Fibroblast of villous mesenchyme (primary cell): ENCODE results near the gene PIGW. TPM values are rescaled to one million over a fixed set of nuclear protein-coding genes. Genes with fewer than 3 reads are reported as not detected.

Experiments used
- DNase-seq: peaks from one replicate; pipeline ENCODE4 v3.0.0-alpha.2; 2010; ENCODE audit warnings: low read depth
- H3K4me3 ChIP-seq: 2 replicates; pipeline ENCODE4 v1.5.1; 2011; ENCODE audit warnings: low read depth, mild to moderate bottlenecking, low read length
- CTCF ChIP-seq: IDR thresholded peaks from 2 replicates; pipeline ENCODE4 v1.5.1; 2012; ENCODE audit warnings: low read depth, mild to moderate bottlenecking, low read length; ENCODE audit not compliant: insufficient read depth
- total RNA-seq: library from RNA; depleted of rRNA; stranded (reverse); fragments of >200 nt; gene quantifications from 2 replicates; pipeline ENCODE4 v1.2.3, GENCODE V29; 2012

PIGW gene
- total RNA-seq, 1 donor: 8.6 TPM

- H3K4me3 ChIP-seq: peak overlapping the region; percentile 97
- peak; percentile 44 for DNase-seq
- peak; percentile 63 for TF ChIP-seq CTCF
Observed at GRCh38 chr17:36533935-36534839, 600 bp upstream of the PIGW start.

- DNase-seq: peak; percentile 3
- H3K4me3 ChIP-seq: peak overlapping the region; percentile 97
- TF ChIP-seq CTCF: no peak
Observed at GRCh38 chr17:36535669-36536081, 888 bp downstream of the PIGW start.

- no peak for DNase-seq
- no peak overlapping the region for H3K4me3 ChIP-seq
- TF ChIP-seq CTCF: no peak
Observed at GRCh38 chr17:36540696-36541095, 5.9 kb downstream of the PIGW start.

- H3K4me3 ChIP-seq: no peak overlapping the region
- DNase-seq: no peak
- TF ChIP-seq CTCF: no peak
Observed at GRCh38 chr17:36542755-36543154, 8.0 kb downstream of the PIGW start.

- peak overlapping the region; percentile 96 for H3K4me3 ChIP-seq
- no peak for DNase-seq
- peak; percentile 28 for TF ChIP-seq CTCF
Observed at GRCh38 chr17:36544044-36544306, 9.2 kb downstream of the PIGW start.

GRCh38 chr17:36544307-36545076 lies 9.7 kb downstream of the PIGW start, which contains the start of gene GGNBP2:
Gene GGNBP2, plus strand, starts transcription at chr17:36544919. Its CDS starts 806 bp downstream, at chr17:36545725.
- peak; percentile 93 for DNase-seq
- TF ChIP-seq CTCF: no peak
- H3K4me3 ChIP-seq: peak within 1 kb of the TSS; percentile 96
